Measurements from ENCODE around the gene KRTAP20-2.

KRTAP20-2 gene

GRCh38 chr21:30674312-30674711 lies 39.3 kb downstream of the KRTAP20-2 start:
- TF ChIP-seq, protein P1, sequence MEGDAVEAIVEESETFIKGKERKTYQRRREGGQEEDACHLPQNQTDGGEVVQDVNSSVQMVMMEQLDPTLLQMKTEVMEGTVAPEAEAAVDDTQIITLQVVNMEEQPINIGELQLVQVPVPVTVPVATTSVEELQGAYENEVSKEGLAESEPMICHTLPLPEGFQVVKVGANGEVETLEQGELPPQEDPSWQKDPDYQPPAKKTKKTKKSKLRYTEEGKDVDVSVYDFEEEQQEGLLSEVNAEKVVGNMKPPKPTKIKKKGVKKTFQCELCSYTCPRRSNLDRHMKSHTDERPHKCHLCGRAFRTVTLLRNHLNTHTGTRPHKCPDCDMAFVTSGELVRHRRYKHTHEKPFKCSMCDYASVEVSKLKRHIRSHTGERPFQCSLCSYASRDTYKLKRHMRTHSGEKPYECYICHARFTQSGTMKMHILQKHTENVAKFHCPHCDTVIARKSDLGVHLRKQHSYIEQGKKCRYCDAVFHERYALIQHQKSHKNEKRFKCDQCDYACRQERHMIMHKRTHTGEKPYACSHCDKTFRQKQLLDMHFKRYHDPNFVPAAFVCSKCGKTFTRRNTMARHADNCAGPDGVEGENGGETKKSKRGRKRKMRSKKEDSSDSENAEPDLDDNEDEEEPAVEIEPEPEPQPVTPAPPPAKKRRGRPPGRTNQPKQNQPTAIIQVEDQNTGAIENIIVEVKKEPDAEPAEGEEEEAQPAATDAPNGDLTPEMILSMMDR (IDR thresholded peaks at IDR 0.05): no peak

DNA sequence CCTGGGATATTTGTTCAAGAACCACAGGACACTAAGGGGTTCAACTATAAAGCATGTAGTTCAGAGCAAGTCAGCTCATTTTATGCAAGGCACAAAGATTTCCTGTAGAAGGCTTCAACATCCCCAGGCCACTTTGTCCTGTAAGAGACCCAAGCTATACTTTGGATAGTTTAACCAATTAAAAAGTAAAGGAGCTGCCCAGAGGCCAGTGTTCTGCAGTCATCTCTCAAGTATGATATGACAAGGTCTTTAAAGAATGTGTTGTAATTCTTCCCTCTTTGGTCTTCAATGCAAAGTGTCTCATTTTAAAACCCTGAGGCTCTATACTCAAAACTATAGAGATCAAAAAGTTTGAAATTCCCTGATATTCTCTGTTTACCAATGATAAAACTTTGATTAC lies 41.7 kb downstream of the KRTAP20-2 start:
- TF ChIP-seq, protein P1 (IDR thresholded peaks at IDR 0.05): no peak

- TF ChIP-seq, protein P1 (IDR thresholded peaks at IDR 0.05): no peak
Observed at GRCh38 chr21:30680586-30680985, 45.6 kb downstream of the KRTAP20-2 start.

- TF ChIP-seq, protein P1 (IDR thresholded peaks at IDR 0.05): no peak
Observed at GRCh38 chr21:30684506-30684905, 49.5 kb downstream of the KRTAP20-2 start.
